Coronary artery (tissue), 2 donors: ENCODE data around the gene FAM171A1.
"Not testable (repeated sequence)": the region's sequence is repeated elsewhere in the genome, so short reads cannot be mapped to it uniquely, and the experiment has no call there.

Source experiments
- DNase-seq: peaks from one replicate; pipeline ENCODE4 v3.0.0-alpha.2; 2017; ENCODE audit warnings: low spot score
- H3K27ac ChIP-seq, 2 donors: fragments of 200-600 bp; sonication (generic); one replicate each; pipeline ENCODE4 v1.5.1; 2016 to 2019
- H3K4me3 ChIP-seq: fragments of 200-600 bp; sonication (generic); 2 replicates; pipeline ENCODE4 v1.5.1; 2016; ENCODE audit warnings: mild to moderate bottlenecking, moderate library complexity
- TF ChIP-seq, protein P1 (sequence below): fragments of 200-600 bp; sonication (generic); IDR thresholded peaks from one replicate; pipeline ENCODE4 v1.5.1; 2019; ENCODE audit warnings: antibody characterized with exemption

Gene FAM171A1

GRCh38 chr10:15405319-15405718 lies 34.2 kb upstream of the FAM171A1 start:
- H3K27ac ChIP-seq, result no peak overlapping the region
- TF ChIP-seq, protein P1, sequence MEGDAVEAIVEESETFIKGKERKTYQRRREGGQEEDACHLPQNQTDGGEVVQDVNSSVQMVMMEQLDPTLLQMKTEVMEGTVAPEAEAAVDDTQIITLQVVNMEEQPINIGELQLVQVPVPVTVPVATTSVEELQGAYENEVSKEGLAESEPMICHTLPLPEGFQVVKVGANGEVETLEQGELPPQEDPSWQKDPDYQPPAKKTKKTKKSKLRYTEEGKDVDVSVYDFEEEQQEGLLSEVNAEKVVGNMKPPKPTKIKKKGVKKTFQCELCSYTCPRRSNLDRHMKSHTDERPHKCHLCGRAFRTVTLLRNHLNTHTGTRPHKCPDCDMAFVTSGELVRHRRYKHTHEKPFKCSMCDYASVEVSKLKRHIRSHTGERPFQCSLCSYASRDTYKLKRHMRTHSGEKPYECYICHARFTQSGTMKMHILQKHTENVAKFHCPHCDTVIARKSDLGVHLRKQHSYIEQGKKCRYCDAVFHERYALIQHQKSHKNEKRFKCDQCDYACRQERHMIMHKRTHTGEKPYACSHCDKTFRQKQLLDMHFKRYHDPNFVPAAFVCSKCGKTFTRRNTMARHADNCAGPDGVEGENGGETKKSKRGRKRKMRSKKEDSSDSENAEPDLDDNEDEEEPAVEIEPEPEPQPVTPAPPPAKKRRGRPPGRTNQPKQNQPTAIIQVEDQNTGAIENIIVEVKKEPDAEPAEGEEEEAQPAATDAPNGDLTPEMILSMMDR, result no peak
- H3K4me3 ChIP-seq, result no peak overlapping the region
- no peak for DNase-seq

DNA sequence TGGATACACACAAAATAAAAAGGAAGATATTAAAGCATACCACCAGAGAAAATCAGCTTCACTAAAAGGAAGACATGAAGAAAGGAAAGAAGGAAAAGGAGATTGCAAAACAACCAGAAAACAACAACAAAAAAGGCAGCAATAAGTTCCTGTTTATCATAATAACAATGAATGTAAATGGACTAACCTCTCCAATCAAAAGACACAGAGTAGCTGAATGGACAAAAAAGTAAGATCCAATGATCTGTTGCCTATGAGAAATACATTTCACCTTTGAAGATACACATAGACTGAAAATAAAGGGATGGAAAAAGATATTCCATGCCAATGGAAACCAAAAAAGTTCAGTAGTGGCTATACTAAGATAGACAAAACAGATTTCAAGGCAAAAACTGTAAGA lies 30.3 kb upstream of the FAM171A1 start:
- TF ChIP-seq, protein P1, result no peak
- no peak for DNase-seq
- Histone ChIP-seq H3K4me3 (no peak overlapping the region), H3K27ac (no peak overlapping the region)

DNA sequence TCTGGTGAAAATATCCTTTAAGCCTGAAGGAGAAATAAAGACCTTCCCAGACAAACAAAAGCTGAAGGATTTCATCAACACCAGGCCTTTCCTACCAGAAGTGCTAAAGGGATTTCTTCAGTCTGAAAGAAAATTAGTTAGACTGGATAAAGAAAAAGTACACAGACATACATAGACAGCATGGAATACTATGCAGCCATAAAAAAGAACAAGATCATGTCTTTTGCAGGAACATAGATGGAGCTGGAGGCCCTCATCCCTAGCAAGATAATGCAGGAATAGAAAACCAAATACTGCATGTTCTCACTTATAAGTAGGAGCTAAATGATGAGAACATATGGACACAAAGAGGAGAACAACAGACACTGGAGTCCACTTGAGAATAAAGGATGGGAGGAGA lies 29.4 kb upstream of the FAM171A1 start:
- H3K4me3 ChIP-seq, DNase-seq, H3K27ac ChIP-seq: not testable (repeated sequence)

- H3K4me3 ChIP-seq, result no peak overlapping the region
- TF ChIP-seq, protein P1, result no peak
- H3K27ac ChIP-seq, result no peak overlapping the region
- no peak for DNase-seq
These were observed 28.1 kb upstream of the FAM171A1 start for GRCh38 chr10:15399060-15399661.

- TF ChIP-seq, protein P1, result no peak
- Histone ChIP-seq H3K27ac (no peak overlapping the region), H3K4me3 (no peak overlapping the region)
- no peak for DNase-seq
These were observed 24.8 kb upstream of the FAM171A1 start for GRCh38 chr10:15395935-15396334.

DNA sequence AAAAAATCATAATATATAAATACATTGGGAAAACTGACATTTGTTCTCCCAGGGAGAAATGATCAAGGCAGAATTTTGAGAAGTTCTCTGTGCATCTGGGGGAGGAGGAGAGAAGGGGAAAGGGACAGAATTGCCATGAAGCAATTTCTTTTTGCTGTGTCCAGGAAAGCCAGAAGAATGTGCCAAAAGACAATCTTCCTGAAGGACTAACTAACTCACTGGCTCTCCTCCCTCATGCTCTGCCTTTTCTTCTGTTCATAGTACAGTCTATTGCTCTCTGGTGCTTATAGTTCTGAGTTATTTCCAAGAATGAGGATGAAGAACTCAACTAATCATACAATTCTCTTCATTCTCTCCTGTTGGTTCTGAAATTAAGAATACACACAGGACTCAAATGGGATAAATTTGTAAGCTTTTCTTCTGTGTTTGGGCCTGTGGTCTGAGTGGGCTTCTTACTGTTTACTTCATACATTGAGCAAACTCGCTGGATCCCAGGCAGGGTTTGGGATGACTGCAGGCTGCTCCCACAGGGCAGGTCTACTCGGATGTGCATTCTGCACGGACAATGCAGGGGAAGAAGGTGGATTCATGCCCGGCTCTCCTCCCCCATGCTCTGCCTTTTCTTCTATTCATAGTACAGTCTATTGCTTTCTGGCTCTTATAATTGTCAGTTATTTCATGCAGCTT lies 22.2 kb upstream of the FAM171A1 start:
- DNase-seq, result no peak
- TF ChIP-seq, protein P1, result no peak
- Histone ChIP-seq H3K27ac (no peak overlapping the region), H3K4me3 (no peak overlapping the region)

DNA sequence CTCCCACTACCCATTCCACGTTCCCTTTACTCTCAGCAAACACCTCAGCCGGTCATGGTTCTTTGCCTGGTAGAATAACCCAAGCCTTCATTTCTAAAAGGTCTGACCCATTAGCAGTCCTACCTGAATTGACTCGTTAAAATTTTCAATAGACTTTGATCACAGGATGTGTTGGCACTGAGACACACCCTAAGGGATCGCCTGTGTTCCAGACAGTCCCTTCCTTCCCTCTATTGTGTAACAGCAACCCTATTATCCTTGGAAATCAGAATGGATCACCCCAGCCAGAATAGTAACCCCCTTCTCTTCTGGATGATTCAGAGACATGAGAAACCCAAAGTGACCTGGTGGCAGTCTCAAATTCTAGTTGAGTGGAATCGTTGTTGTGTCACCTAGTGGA lies 20.4 kb upstream of the FAM171A1 start:
- H3K4me3 ChIP-seq, result no peak overlapping the region
- TF ChIP-seq, protein P1, result no peak
- no peak for DNase-seq
- H3K27ac ChIP-seq, result no peak overlapping the region

GRCh38 chr10:15388172-15388571 lies 17.1 kb upstream of the FAM171A1 start:
- not testable (repeated sequence) for H3K27ac ChIP-seq, DNase-seq, H3K4me3 ChIP-seq
